Endothelial cell of umbilical vein (primary cell): ENCODE measurements around the gene SESTD1.

ENCODE experiments used
- CTCF ChIP-seq, 2 donors: IDR thresholded peaks; 1 replicate in 1 of 2; 2 replicates in 1 of 2; pipeline ENCODE4 v1.5.1; 2011; ENCODE audit warnings: low read length in 2 of 2, mild to moderate bottlenecking in 2 of 2, moderate library complexity in 2 of 2, control low read depth in 1 of 2, inconsistent platforms in 1 of 2, low read depth in 1 of 2; ENCODE audit not compliant: insufficient read depth in 1 of 2; ENCODE audit errors: extremely low read depth in 1 of 2
- MAX ChIP-seq: IDR thresholded peaks from 2 replicates; pipeline ENCODE4 v1.6.1; 2011; ENCODE audit not compliant: insufficient read depth, insufficient read length
- POLR2A ChIP-seq: IDR thresholded peaks from 2 replicates; pipeline ENCODE4 v1.6.1; 2012; ENCODE audit warnings: low read depth, mild to moderate bottlenecking, control low read depth, low read length

- TF ChIP-seq CTCF (IDR thresholded peaks at IDR 0.05; ENCODE audit: extremely low read depth in 1 of 2, insufficient read depth in 1 of 2, low read depth in 1 of 2, low read length in 2 of 2), result no peak
- TF ChIP-seq MAX, result no peak
- no peak for TF ChIP-seq POLR2A
Observed at GRCh38 chr2:179140571-179140970, 124.1 kb downstream of the SESTD1 start.
